AG09309 (cell line): ENCODE data around the gene ARID5B.

Experiments used
- DNase-seq: peaks from one replicate; pipeline ENCODE4 v3.0.0-alpha.2; 2010; ENCODE audit warnings: low read depth
- H3K4me3 ChIP-seq: 2 replicates; pipeline ENCODE4 v1.5.1; 2011; ENCODE audit warnings: mild to moderate bottlenecking, low read depth, low read length, moderate library complexity; ENCODE audit not compliant: control insufficient read depth
- CTCF ChIP-seq: IDR thresholded peaks from 2 replicates; pipeline ENCODE4 v1.5.1; 2011; ENCODE audit warnings: mild to moderate bottlenecking, low read depth, low read length, inconsistent platforms; ENCODE audit not compliant: insufficient read depth, control insufficient read depth; ENCODE audit errors: missing control alignments

ARID5B gene

GRCh38 chr10:62081341-62082270, 180.1 kb downstream of the ARID5B start:
- DNase-seq = no peak
- TF ChIP-seq CTCF = no peak
- H3K4me3 ChIP-seq = no peak overlapping the region

GRCh38 chr10:62082271-62082656, 180.8 kb downstream of the ARID5B start:
- TF ChIP-seq CTCF = no peak
- DNase-seq = no peak
- no peak overlapping the region for H3K4me3 ChIP-seq

- DNase-seq = no peak
- no peak for TF ChIP-seq CTCF
- no peak overlapping the region for H3K4me3 ChIP-seq
Measured at GRCh38 chr10:62082729-62083411, 181.4 kb downstream of the ARID5B start.

- H3K4me3 ChIP-seq = no peak overlapping the region
- TF ChIP-seq CTCF = no peak
- no peak for DNase-seq
Measured at GRCh38 chr10:62083412-62084267, 182.1 kb downstream of the ARID5B start.

GRCh38 chr10:62084451-62084850, 183.0 kb downstream of the ARID5B start:
- no peak for TF ChIP-seq CTCF
- no peak for DNase-seq
- H3K4me3 ChIP-seq = no peak overlapping the region

- no peak overlapping the region for H3K4me3 ChIP-seq
- DNase-seq = no peak
- TF ChIP-seq CTCF = no peak
Measured at GRCh38 chr10:62085404-62085803, 183.9 kb downstream of the ARID5B start.
